GM12892 (cell line): ENCODE results near the gene FAM162B.
"Not testable (repeated sequence)": the region's sequence is repeated elsewhere in the genome, so short reads cannot be mapped to it uniquely, and the experiment has no call there.

Source experiments
- DNase-seq: peaks from one replicate; pipeline ENCODE4 v3.0.0; 2011; ENCODE audit not compliant: insufficient read length
- FAIRE-seq: peaks from 2 replicates; lab custom pipeline; 2011; peaks lifted over from hg19 to GRCh38; lab: Jason Lieb, UNC
- POLR2A ChIP-seq: IDR thresholded peaks from 2 replicates; pipeline ENCODE4 v1.6.1; 2011; ENCODE audit warnings: low read depth, low read length, control low read depth
- POLR2AphosphoS5 ChIP-seq: IDR thresholded peaks from 2 replicates; pipeline ENCODE4 v1.6.1; 2011; ENCODE audit warnings: low read depth, low read length, control low read depth
- TAF1 ChIP-seq: IDR thresholded peaks from 2 replicates; pipeline ENCODE4 v1.6.1; 2011; ENCODE audit warnings: low read depth, mild to moderate bottlenecking, control low read depth, low read length, borderline replicate concordance

Gene FAM162B

GRCh38 chr6:116714296-116714695, 51.2 kb downstream of the FAM162B start:
- DNase-seq (no peak), FAIRE-seq (no peak)
- TF ChIP-seq POLR2A, result no peak
- TF ChIP-seq TAF1, result no peak
- TF ChIP-seq POLR2AphosphoS5, result no peak

GRCh38 chr6:116705917-116706316, 59.6 kb downstream of the FAM162B start:
- no peak for FAIRE-seq
- TF ChIP-seq POLR2AphosphoS5 (no peak), TAF1 (no peak), POLR2A (no peak)
- DNase-seq, result no peak

- FAIRE-seq, DNase-seq: not testable (repeated sequence)
Observed at GRCh38 chr6:116703888-116704287, 61.6 kb downstream of the FAM162B start.
